ES-I3 (cell line): ENCODE data around the gene CAMTA1.

Source experiments
- H3K36me3 ChIP-seq: 2 replicates; pipeline ENCODE4 v1.6.1; 2013; ENCODE audit warnings: mild to moderate bottlenecking, low read length, control low read depth, moderate library complexity; ENCODE audit not compliant: insufficient read depth
- H3K4me1 ChIP-seq: 2 replicates; pipeline ENCODE4 v1.6.1; 2013; ENCODE audit warnings: mild to moderate bottlenecking, control low read depth, low read length; ENCODE audit not compliant: insufficient read depth
- H3K9ac ChIP-seq: 2 replicates; pipeline ENCODE4 v1.6.1; 2013; ENCODE audit warnings: low read depth, mild to moderate bottlenecking, low read length, moderate library complexity
- H3K9me3 ChIP-seq: 2 replicates; pipeline ENCODE4 v1.6.1; 2013; ENCODE audit warnings: mild to moderate bottlenecking, low read length, moderate library complexity; ENCODE audit not compliant: control insufficient read depth, insufficient read depth

Gene CAMTA1

DNA sequence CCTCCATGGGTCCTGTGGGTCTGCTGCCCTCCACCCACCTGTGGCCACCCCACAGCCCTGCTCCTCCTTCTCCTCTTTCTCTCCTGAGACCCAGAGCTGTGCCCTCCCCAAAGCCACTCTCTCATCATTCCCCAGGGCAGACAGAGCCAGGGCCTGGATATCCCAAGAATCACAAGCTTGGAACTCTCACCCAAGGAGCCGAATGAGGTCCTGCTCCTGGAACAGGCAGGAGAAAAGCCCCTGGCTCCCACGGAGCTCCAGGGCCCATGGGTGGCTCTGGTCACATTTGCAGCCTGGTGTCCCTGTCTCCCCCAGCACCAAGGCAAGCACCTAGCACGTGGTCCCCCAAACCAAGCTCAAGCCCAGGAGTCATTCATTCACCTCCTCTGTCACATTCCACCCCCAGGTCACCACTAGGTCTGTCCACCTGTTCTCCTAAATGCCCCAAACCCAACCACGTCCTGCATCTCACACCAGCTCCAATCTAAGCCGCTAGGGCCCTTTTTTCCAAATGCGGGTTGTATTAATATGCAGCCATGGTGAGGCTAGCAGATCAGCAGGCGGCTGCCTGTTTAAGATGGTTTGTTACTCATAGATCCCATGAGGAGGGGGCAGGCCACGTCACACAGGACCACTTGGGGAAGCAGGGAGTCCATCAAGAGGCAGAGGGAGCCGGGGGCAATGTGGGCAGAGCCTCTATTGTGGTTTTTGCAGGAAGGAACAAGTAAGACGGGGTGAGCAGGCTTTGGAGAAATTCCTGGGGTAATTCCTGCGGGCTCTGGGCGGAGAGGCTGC is 770.3 kb downstream of the CAMTA1 start:
- Histone ChIP-seq H3K9me3 (no peaks in the 10 kb centered on the region; the same call in 1 of the 2 replicates), H3K9ac (no peak overlapping the region), H3K36me3 (no peaks in the 10 kb centered on the region), H3K4me1 (peaks cover 7% of the 10 kb centered on the region; the same call in 1 of the 2 replicates)

DNA sequence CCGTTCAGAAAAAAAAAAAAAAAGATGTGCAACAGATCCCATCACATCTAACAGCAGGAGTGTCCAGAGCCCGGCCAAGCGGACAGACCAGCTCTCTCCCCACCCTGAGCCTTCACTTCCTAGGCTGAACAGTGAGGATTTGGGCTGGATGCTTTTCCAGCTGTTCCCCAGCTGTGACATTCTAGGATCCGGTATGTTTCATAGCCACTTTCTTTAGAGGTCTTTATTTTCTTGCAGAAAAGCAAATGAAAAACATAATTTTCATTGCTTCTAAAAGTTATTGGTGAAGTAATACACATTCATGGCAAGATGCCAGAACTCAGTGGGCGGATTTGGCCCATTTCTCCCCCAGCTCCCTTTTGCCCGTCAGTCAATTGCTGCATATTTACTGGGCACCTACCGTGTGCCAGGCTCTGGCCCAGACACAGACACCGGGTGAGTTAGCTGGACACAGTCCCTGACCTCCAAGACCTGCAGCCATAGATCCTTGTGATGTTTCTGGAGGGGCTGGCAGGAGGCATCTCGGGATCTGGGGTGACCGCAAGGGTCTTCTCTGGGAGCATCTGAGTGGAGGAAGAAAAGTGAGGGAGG is 772.1 kb downstream of the CAMTA1 start:
- no peaks in the 10 kb centered on the region for H3K36me3 ChIP-seq
- no peaks in the 10 kb centered on the region for H3K4me1 ChIP-seq
- no peaks in the 10 kb centered on the region; the same call in 1 of the 2 replicates for H3K9me3 ChIP-seq
- no peak overlapping the region for H3K9ac ChIP-seq

DNA sequence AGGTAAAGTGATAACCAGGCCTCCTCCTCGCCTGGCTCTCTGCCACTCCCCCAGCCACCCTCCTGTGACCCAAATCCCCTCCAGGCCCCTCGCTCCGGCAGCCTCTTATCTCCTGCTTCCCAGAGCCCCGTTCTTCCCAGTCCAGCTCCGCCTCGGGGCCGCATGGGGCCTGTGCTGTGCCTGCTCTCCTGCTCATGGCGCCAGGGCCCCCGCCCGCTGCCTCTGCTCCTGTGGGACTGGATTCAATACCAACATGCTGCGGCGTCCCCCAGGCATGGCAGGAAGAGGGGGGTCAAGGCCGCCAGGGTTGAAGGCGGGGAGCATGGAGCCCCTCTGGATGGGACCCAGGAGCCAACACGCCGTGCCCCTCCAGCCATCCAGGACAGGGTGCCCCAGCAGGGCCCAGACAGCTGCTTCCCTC is 772.8 kb downstream of the CAMTA1 start:
- Histone ChIP-seq H3K36me3 (no peaks in the 10 kb centered on the region), H3K9ac (no peak overlapping the region), H3K4me1 (no peaks in the 10 kb centered on the region), H3K9me3 (no peaks in the 10 kb centered on the region; the same call in 1 of the 2 replicates)

DNA sequence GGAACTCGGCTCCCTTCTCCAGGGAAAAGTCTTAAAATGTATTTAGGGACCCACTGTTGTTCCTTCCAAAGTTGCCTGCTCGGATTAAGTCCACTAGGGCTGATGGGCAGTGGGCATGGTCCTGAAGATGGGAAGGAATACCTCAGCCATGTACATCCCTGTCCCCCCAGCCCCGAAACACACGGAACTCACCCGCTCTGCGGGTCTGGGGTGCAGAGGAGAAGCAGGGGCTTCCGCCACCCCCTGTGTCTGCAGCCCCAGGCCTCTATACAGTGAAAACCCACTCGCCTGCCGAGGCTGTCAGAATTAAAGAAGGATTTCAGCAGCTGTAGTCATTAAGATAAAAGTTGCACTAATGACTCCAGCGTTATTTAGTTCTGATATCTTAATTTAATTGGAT is 773.2 kb downstream of the CAMTA1 start:
- no peaks in the 10 kb centered on the region for H3K4me1 ChIP-seq
- no peak overlapping the region for H3K9ac ChIP-seq
- no peaks in the 10 kb centered on the region for H3K36me3 ChIP-seq
- H3K9me3 ChIP-seq, result no peaks in the 10 kb centered on the region; the same call in 1 of the 2 replicates

DNA sequence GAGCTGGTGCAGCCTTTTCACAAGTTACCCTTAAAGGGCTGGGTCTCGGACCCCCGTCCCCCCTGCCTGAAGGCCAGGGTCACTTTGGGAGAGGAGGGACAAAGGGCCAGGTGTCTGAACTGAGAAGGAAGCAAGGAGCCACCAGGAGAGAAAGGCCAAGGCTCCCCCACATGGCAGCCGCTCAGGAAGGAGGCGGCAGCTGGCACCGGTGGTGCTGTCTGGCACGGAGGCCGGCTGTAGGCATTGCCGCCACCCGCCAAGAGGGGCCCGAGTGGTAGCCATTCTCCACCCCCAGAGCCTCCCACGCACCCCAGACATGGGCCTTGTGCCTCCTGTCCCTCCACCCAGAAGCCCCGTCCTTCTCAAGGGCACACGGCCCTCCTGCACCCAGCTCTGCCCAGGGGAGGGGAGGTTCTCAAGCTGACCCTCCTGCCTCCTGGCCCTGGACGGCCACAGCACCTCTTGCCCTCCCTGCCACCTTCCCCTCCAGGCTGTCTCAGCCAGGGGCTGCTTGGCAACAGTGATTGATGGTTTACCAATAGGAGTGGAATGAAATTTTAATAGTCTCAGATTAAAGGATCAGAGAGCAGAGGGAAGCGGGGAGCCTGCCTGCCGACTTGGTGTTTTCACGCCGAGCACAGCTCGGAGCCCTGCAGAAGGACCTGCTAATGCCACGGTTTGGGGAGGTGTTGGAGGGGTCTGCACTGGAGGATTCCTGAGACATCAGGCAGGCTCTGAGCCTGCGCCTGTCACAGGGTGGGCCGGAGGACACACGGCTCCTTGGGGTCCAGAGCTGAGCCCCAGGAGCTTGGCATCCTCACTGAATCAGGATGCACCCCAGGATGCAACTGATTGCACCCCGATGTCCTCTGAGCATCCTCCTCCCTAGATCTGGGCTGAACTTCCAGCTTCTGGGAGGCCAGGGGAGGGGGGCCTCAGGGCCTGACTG is 773.9 kb downstream of the CAMTA1 start:
- Histone ChIP-seq H3K9ac (no peak overlapping the region), H3K4me1 (no peaks in the 10 kb centered on the region), H3K36me3 (no peaks in the 10 kb centered on the region), H3K9me3 (no peaks in the 10 kb centered on the region; the same call in 1 of the 2 replicates)

DNA sequence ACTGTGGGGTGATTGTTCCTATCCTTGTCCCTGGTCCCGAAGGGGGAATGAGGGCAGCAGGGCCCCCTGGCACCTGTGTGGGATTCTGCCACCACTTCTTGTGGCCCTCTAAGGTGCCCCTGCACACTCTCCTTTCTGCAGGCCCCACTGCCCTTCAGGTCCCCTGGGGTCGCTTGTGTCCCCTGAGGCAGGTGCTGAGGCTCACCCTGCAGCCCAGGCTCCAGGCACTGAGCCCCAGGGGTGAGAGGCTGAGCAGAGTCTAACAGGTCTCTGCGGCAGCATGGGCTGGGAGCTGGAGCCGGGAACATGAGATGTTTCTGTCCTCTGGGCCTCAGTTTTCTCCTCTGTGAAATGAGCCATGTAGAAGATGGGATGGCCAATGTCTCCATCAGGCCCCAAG is 774.9 kb downstream of the CAMTA1 start:
- no peaks in the 10 kb centered on the region for H3K4me1 ChIP-seq
- no peaks in the 10 kb centered on the region for H3K36me3 ChIP-seq
- no peaks in the 10 kb centered on the region for H3K9me3 ChIP-seq
- H3K9ac ChIP-seq, result no peak overlapping the region

DNA sequence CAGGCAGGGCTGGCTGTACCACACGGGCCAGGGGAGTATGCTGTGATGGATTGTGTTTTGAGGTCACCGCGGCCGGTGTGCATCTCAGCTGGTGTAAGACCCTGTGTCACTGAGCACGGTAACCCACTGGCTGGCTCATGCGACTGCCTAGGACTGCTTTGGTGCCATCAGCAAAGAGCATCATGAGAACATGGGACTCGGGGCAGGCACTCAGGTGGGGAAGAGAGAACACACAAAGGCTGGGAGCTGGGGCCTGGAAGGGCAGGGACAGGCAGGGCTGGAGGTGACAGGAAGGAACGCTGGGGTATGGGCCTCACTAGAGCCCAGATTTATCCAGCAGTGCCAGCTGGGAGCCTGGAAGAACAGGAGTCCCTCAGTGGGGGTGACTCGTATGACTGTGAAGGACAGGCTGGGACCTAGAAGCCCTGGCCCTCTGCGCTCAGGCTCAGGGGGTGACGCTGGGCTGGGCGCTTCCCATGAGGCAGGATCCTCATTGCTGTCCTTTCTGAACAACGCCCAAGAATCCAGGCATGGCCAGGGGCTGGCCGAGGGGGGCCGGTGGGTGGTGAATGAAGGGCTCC is 775.4 kb downstream of the CAMTA1 start:
- H3K4me1 ChIP-seq, result no peaks in the 10 kb centered on the region
- no peaks in the 10 kb centered on the region for H3K36me3 ChIP-seq
- no peak overlapping the region for H3K9ac ChIP-seq
- H3K9me3 ChIP-seq, result no peaks in the 10 kb centered on the region

DNA sequence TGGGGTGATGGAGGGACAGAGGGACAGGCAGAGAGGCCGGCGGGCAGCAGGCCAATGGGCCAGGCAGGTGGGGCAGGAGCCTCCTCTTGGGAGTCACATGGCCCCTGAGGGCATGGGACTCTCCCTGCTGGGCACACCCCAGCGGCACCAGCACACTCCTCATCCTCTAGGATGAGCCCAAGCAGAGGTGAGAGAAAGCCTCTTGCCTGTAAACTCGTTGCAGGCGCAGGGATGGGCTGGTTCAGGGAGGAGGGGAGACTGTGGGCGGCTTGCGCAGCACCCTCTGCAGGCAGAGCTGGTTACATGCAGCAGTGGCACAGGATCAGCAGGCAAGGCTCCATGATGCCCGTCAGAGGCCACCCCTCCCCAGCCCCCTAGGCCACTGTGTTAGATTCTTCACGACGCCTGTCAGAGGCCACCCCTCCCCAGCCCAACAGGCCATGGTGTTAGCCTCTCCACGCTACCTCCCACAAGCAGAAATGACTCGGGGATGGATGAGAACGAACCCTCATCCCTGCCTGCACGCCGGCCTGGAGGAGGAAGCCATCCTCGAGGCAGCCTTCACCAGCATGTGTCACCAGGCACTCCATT is 776.2 kb downstream of the CAMTA1 start:
- no peaks in the 10 kb centered on the region for H3K9me3 ChIP-seq
- no peak overlapping the region for H3K9ac ChIP-seq
- no peaks in the 10 kb centered on the region for H3K4me1 ChIP-seq
- H3K36me3 ChIP-seq, result no peaks in the 10 kb centered on the region

DNA sequence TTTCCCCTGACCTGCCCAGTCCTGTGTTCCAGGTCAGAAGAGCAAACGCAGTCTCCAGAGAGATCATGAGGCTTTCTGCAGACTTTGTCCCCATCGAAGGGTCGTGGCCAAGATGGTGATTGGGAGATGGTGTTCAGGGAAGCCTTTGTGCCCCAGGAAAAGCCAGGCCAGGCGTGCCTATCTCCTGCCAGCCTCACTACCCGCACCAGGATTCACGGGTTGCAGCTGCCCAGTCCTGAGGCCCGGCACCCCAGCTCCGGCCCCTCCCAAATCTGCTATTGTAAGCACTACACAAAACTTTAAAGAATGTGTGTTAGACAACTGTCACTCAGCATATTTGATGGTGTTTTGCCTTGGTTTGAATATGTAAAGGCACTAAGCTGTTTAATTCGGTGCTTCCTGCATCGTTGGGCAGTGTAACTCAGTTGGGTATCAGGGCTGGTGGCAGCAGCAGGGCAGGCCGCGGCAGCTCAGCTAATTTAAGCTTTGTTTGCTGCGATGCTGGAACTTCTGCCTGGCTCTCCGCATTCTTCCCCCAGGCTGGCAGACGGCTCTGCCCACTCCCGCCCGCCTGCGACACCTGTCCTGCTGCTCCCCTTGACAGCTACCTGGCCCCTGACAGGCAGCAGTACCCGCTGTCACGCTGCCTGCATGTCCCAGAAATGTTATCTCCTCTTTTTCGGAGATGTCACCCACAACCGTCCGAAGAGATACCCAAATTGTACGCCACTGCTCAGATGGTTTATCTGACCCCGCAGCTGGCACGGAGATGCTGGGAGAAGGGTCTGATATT is 776.9 kb downstream of the CAMTA1 start:
- Histone ChIP-seq H3K9ac (no peak overlapping the region), H3K36me3 (no peaks in the 10 kb centered on the region), H3K4me1 (no peaks in the 10 kb centered on the region), H3K9me3 (no peaks in the 10 kb centered on the region)

DNA sequence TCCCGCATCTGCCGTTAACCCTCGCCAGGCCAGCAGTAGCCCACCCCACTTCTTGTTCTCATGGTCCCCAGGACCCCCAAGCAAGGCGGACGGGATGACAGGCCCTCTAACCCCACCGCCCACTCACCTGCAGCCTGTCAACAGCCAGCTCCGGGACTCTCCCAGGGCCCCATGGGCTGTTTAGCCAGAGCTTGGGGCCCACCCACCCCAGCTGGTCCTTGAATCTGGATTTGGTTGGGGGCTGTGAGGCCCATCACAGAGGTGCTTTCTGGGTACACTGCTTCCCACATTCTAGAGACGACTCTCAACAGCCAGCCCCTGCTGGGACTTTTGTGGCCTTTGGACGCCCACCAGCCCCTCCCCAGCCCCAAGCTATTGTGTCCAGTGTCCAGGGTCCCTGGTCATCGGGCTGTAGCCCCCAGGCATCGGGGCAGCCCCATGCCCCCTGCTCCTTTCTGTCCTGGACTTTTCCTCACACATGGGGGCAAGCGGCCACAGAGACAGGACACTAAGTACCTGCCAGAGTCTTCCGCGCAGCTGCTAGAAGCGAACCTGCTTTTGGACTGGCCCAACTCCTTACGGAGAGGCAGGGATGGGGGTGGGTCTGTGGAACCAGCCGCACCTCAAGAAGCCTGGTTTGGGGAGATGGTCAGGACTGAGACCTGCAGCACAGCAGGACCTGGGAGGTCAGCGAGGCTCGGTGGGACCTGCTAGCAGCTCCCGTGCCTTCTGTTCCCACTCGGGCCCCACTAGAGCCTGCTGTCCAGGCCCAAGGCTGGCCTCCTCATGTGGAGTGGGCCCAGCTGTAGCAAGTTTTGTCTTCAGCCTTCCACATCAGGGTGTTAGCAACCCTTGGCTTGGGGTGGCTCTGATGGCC is 777.7 kb downstream of the CAMTA1 start:
- Histone ChIP-seq H3K4me1 (no peaks in the 10 kb centered on the region), H3K36me3 (no peaks in the 10 kb centered on the region), H3K9ac (no peak overlapping the region), H3K9me3 (no peaks in the 10 kb centered on the region)

DNA sequence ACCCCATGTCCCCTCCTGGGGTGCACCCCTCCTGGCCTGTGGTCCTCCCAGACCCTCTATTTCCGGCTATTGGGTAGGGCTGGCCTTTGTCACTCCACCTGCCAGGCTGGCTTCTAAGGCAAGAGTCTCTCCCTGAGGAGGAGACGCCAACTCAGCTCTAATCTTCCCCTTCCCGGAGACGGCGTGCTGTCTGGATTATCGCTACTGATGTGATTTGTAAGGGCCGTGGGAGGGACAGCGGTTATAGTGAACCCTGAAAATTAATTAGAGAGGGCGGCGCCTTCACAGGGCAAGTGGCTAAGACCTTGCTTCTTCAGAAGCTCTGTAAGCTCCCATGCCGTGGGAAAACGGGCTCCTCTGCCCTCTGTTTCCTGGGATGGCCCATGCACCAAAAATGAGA is 778.9 kb downstream of the CAMTA1 start:
- Histone ChIP-seq H3K4me1 (no peaks in the 10 kb centered on the region), H3K9me3 (no peaks in the 10 kb centered on the region), H3K36me3 (no peaks in the 10 kb centered on the region), H3K9ac (no peak overlapping the region)

DNA sequence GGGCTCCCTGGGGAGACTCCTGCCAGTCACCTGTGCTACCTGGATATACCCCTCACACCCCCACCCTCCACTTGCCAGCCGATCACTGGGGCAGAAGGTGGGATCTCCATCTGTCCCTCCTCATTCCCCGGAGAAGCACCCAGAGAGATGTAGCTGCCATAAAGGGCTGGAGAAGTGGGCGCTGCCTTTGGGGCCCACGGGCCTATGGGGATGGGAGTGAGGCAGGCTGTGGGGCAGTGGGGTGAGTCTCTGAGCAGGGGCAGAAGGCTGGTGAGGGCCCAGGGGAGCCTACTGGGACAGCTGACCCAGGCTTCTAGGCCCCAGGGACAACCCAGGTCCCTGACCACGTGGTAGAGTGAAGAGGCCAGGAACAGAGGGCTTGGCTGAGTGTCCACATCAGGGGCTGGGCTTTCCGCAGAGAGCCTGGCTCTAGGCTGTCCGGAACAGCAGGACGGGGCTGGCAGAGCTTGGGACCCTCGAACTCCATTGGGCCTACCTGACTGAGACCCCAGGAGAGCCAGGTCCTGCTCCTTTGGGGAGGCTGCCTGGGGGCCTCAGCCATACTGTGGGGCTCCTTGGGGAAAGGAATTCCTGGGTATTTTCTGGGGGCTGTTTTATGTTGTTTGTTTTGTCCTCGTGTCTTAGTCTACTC is 780.0 kb downstream of the CAMTA1 start:
- no peaks in the 10 kb centered on the region for H3K9me3 ChIP-seq
- H3K9ac ChIP-seq, result no peak overlapping the region
- no peaks in the 10 kb centered on the region for H3K36me3 ChIP-seq
- no peaks in the 10 kb centered on the region for H3K4me1 ChIP-seq
